Activated CD4-positive, CD25-positive, alpha-beta regulatory T cell treated with anti-CD3 and anti-CD28 coated beads, Interleukin-2, amount 50 U/mL, for 24 hours (primary cell): ENCODE results near the gene TBPL1.

Experiments used
- ATAC-seq, 2 donors: fragments of 150-1000 bp; cut with Tn5 transposase; one replicate each; pipeline ENCODE4 v1.10.0; 2021; ENCODE audit warnings: mild to moderate bottlenecking in 1 of 2, moderate library complexity in 1 of 2

Gene TBPL1

GRCh38 chr6:134009876-134010275 is 56.9 kb downstream of the TBPL1 start:
- no peak for ATAC-seq

- ATAC-seq: no peak
These were observed 57.4 kb downstream of the TBPL1 start for GRCh38 chr6:134010400-134010799.

- no peak for ATAC-seq
These were observed 58.0 kb downstream of the TBPL1 start for GRCh38 chr6:134010974-134011373.

- no peak for ATAC-seq
These were observed 61.6 kb downstream of the TBPL1 start for GRCh38 chr6:134014588-134015137.

- ATAC-seq: no peak
These were observed 62.9 kb downstream of the TBPL1 start for GRCh38 chr6:134015719-134016557.

GRCh38 chr6:134016558-134016814 is 63.5 kb downstream of the TBPL1 start:
- no peak for ATAC-seq

GRCh38 chr6:134020071-134020470 is 67.0 kb downstream of the TBPL1 start:
- no peak for ATAC-seq

- ATAC-seq: no peak
These were observed 67.5 kb downstream of the TBPL1 start for GRCh38 chr6:134020543-134020942.

GRCh38 chr6:134020968-134021367 is 67.9 kb downstream of the TBPL1 start:
- ATAC-seq: no peak

GRCh38 chr6:134021396-134022122 is 68.5 kb downstream of the TBPL1 start:
- no peak for ATAC-seq

- no peak for ATAC-seq
These were observed 69.6 kb downstream of the TBPL1 start for GRCh38 chr6:134022650-134023049.

- no peak for ATAC-seq
These were observed 73.6 kb downstream of the TBPL1 start for GRCh38 chr6:134026597-134026996.

GRCh38 chr6:134028438-134028837 is 75.4 kb downstream of the TBPL1 start:
- ATAC-seq: no peak

GRCh38 chr6:134029495-134030455 is 76.8 kb downstream of the TBPL1 start:
- ATAC-seq: no peak

- ATAC-seq: no peak
These were observed 78.8 kb downstream of the TBPL1 start for GRCh38 chr6:134031696-134032255.

GRCh38 chr6:134034478-134034877 is 81.5 kb downstream of the TBPL1 start:
- ATAC-seq: no peak

- no peak for ATAC-seq
These were observed 82.2 kb downstream of the TBPL1 start for GRCh38 chr6:134034961-134035822.

- no peak for ATAC-seq
These were observed 82.8 kb downstream of the TBPL1 start for GRCh38 chr6:134035823-134036296.

- no peak for ATAC-seq
These were observed 86.1 kb downstream of the TBPL1 start for GRCh38 chr6:134039116-134039515.
